Naive thymus-derived CD4-positive, alpha-beta T cell (primary cell): ENCODE data around the gene LENG1. TPM values are rescaled to one million over a fixed set of nuclear protein-coding genes. Genes with fewer than 3 reads are reported as not detected.

ENCODE experiments used
- ATAC-seq: fragments of 150-1000 bp; cut with Tn5 transposase; 2 replicates; pipeline ENCODE4 v1.10.0; 2021; ENCODE audit warnings: mild to moderate bottlenecking, moderate library complexity
- CTCF ChIA-PET: fragments of 350-600 bp; sonication (Branson Sonifier 250); formaldehyde crosslinking; loops from one replicate; lab custom pipeline; 2021; ENCODE audit warnings: antibody characterized with exemption; lab: Charles Lee
- POLR2A ChIA-PET: fragments of 350-600 bp; sonication (Branson Sonifier 250); formaldehyde crosslinking; loops from one replicate; lab custom pipeline; 2021; ENCODE audit warnings: antibody characterized with exemption, inconsistent platforms; lab: Charles Lee
- DNase-seq, 9 donors: peaks; one replicate each; pipeline versions ENCODE4 v3.0.0 to v3.0.0-alpha.2; 2020 to 2022; ENCODE audit warnings: mixed read lengths in 1 of 9
- H3K27ac ChIP-seq: one replicate; pipeline ENCODE4 v1.7.0; 2013; ENCODE audit warnings: mild to moderate bottlenecking, low read depth, low read length, moderate library complexity
- H3K27me3 ChIP-seq, 2 donors: one replicate each; pipeline ENCODE4 v1.7.0; 2013; ENCODE audit warnings: low read length in 2 of 2, mild to moderate bottlenecking in 2 of 2, moderate library complexity in 2 of 2; ENCODE audit not compliant: control insufficient read depth in 2 of 2, insufficient read depth in 2 of 2
- H3K36me3 ChIP-seq, 3 experiments: 1 replicate in 2 of 3; 2 replicates in 1 of 3; pipeline ENCODE4 v1.7.0; 2013; ENCODE audit warnings: low read length in 3 of 3, mild to moderate bottlenecking in 3 of 3, moderate library complexity in 1 of 3; ENCODE audit not compliant: insufficient read depth in 3 of 3, control insufficient read depth in 2 of 3
- H3K4me1 ChIP-seq, 2 donors: one replicate each; pipeline ENCODE4 v1.7.0; 2013; ENCODE audit warnings: low read length in 2 of 2, mild to moderate bottlenecking in 2 of 2, moderate library complexity in 1 of 2; ENCODE audit not compliant: control insufficient read depth in 2 of 2, insufficient read depth in 2 of 2
- H3K4me3 ChIP-seq: 2 replicates; pipeline ENCODE4 v1.7.0; 2013; ENCODE audit warnings: mild to moderate bottlenecking, low read length
- H3K9me3 ChIP-seq, 3 experiments: 1 replicate in 2 of 3; 2 replicates in 1 of 3; pipeline ENCODE4 v1.7.0; 2013; ENCODE audit warnings: low read length in 3 of 3; ENCODE audit not compliant: control insufficient read depth in 2 of 3
- H3K27ac Mint-ChIP-seq, 9 donors: one replicate each; pipeline ENCODE4 v1.8.0; 2020 to 2022; ENCODE audit warnings: mixed read lengths in 9 of 9, mild to moderate bottlenecking in 8 of 9, moderate library complexity in 5 of 9, inconsistent platforms in 2 of 9
- H3K27me3 Mint-ChIP-seq, 5 donors: one replicate each; pipeline ENCODE4 v1.8.0; 2021 to 2022; ENCODE audit warnings: mixed read lengths in 5 of 5, mild to moderate bottlenecking in 1 of 5
- H3K36me3 Mint-ChIP-seq, 5 donors: one replicate each; pipeline ENCODE4 v1.8.0; 2020 to 2022; ENCODE audit warnings: mixed read lengths in 5 of 5, mild to moderate bottlenecking in 3 of 5, inconsistent platforms in 1 of 5
- H3K4me1 Mint-ChIP-seq, 7 donors: one replicate each; pipeline ENCODE4 v1.8.0; 2020 to 2022; ENCODE audit warnings: mixed read lengths in 7 of 7, mild to moderate bottlenecking in 3 of 7, inconsistent platforms in 1 of 7
- H3K4me3 Mint-ChIP-seq, 10 donors: one replicate each; pipeline ENCODE4 v1.8.0; 2020 to 2022; ENCODE audit warnings: mild to moderate bottlenecking in 10 of 10, mixed read lengths in 10 of 10, moderate library complexity in 6 of 10, inconsistent platforms in 2 of 10
- H3K9me3 Mint-ChIP-seq, 11 donors: one replicate each; pipeline ENCODE4 v1.8.0; 2020 to 2022; ENCODE audit warnings: mixed read lengths in 11 of 11, mild to moderate bottlenecking in 4 of 11, inconsistent platforms in 1 of 11, moderate library complexity in 1 of 11
- intact Hi-C, 2 donors: fragments of 100-400 bp; cut with micrococcal nuclease; formaldehyde crosslinking; loops; one replicate each; pipeline ENCODE4 v1.15.1; 2023
- polyA plus RNA-seq, 2 donors: library from polyadenylated mRNA; unstranded; fragments of 300-500 nt; fragmentation: Illumina TruSeq; gene quantifications; one replicate each; pipeline ENCODE4 v1.2.3, GENCODE V29; 2021
- total RNA-seq, 6 experiments: library from RNA in 5 of 6; stranded (reverse) in 5 of 6; gene quantifications; 1 replicate in 5 of 6; 2 replicates in 1 of 6; pipeline ENCODE4 v1.2.3 and lab custom pipeline; 2021 to 2026

LENG1 gene
- total and polyA plus RNA-seq, 7 experiments from 2014 or later = 7.1 to 20.4 (median 11.9) TPM

- Histone ChIP-seq H3K9me3 (no peaks in the 10 kb centered on the region), H3K4me1 (no peaks in the 10 kb centered on the region), H3K36me3 (peaks cover 0 to 18% (median 2%) of the 10 kb centered on the region in 3 experiments), H3K27me3 (no peaks in the 10 kb centered on the region), H3K4me3 (no peak overlapping the region), H3K27ac (no peak overlapping the region)
- H3K27me3 Mint-ChIP-seq = no peaks in the 10 kb centered on the region
- ChIA-PET CTCF (no interaction called here), POLR2A (no interaction called here)
- intact Hi-C loops = no loop called here
- H3K36me3 Mint-ChIP-seq = peaks cover 0 to 21% (median 5%) of the 10 kb centered on the region in 5 donors
- H3K4me1 Mint-ChIP-seq = peaks cover 0 to 3% (median 0%) of the 10 kb centered on the region in 7 donors
- no peak for ATAC-seq
- no peak overlapping the region for H3K27ac Mint-ChIP-seq
- H3K4me3 Mint-ChIP-seq = no peak overlapping the region
- H3K9me3 Mint-ChIP-seq = no peaks in the 10 kb centered on the region
- no peak for DNase-seq
Observed at GRCh38 chr19:54180691-54181091, 21.2 kb upstream of the LENG1 start.

- no peaks in the 10 kb centered on the region for H3K27me3 ChIP-seq
- DNase-seq = no peak
- peaks cover 0 to 2% (median 0%) of the 10 kb centered on the region in 7 donors for H3K4me1 Mint-ChIP-seq
- H3K4me3 Mint-ChIP-seq = no peak overlapping the region
- no peaks in the 10 kb centered on the region for H3K9me3 ChIP-seq
- H3K27ac Mint-ChIP-seq = no peak overlapping the region
- intact Hi-C loops = no loop called here
- peaks cover 0 to 17% (median 5%) of the 10 kb centered on the region in 5 donors for H3K36me3 Mint-ChIP-seq
- H3K4me3 ChIP-seq = no peak overlapping the region
- ATAC-seq = peak; percentile 64
- no peak overlapping the region for H3K27ac ChIP-seq
- peaks cover 0 to 18% (median 2%) of the 10 kb centered on the region in 3 experiments for H3K36me3 ChIP-seq
- POLR2A ChIA-PET = no interaction called here
- H3K4me1 ChIP-seq = no peaks in the 10 kb centered on the region
- CTCF ChIA-PET = no interaction called here
- no peaks in the 10 kb centered on the region for H3K27me3 Mint-ChIP-seq
- H3K9me3 Mint-ChIP-seq = no peaks in the 10 kb centered on the region
Observed at GRCh38 chr19:54179921-54180461, 20.5 kb upstream of the LENG1 start.

- no peak overlapping the region for H3K27ac ChIP-seq
- H3K36me3 ChIP-seq = peaks cover 0 to 18% (median 2%) of the 10 kb centered on the region in 3 experiments
- DNase-seq (no peak), ATAC-seq (no peak)
- H3K27me3 ChIP-seq = no peaks in the 10 kb centered on the region
- no peaks in the 10 kb centered on the region for H3K27me3 Mint-ChIP-seq
- CTCF ChIA-PET = interaction anchor here (0.6 kb wide), 1 partner anchor 9 kb away, joined by 3 read pairs; no protein-coding TSS in a partner anchor
- H3K27ac Mint-ChIP-seq = peak overlapping the region in 1 of 9 donors; percentile 49
- POLR2A ChIA-PET = no interaction called here
- H3K9me3 ChIP-seq = no peaks in the 10 kb centered on the region
- intact Hi-C loops = no loop called here
- no peaks in the 10 kb centered on the region for H3K9me3 Mint-ChIP-seq
- no peak overlapping the region for H3K4me3 ChIP-seq
- peaks cover 0 to 7% (median 0%) of the 10 kb centered on the region in 7 donors for H3K4me1 Mint-ChIP-seq
- H3K4me1 ChIP-seq = no peaks in the 10 kb centered on the region
- no peak overlapping the region for H3K4me3 Mint-ChIP-seq
- peaks cover 0 to 17% (median 5%) of the 10 kb centered on the region in 5 donors for H3K36me3 Mint-ChIP-seq
Observed at GRCh38 chr19:54179262-54179852, 19.8 kb upstream of the LENG1 start.

GRCh38 chr19:54178581-54179261 lies 19.2 kb upstream of the LENG1 start:
- peaks cover 0 to 18% (median 2%) of the 10 kb centered on the region in 3 experiments for H3K36me3 ChIP-seq
- H3K4me3 Mint-ChIP-seq = no peak overlapping the region
- DNase-seq = peak in 5 of 9 donors; percentile 34 to 48 (median 46)
- no peak overlapping the region for H3K27ac ChIP-seq
- H3K27ac Mint-ChIP-seq = peak overlapping the region in 1 of 9 donors; percentile 49
- peaks cover 0 to 7% (median 0%) of the 10 kb centered on the region in 7 donors for H3K4me1 Mint-ChIP-seq
- H3K27me3 ChIP-seq = no peaks in the 10 kb centered on the region
- CTCF ChIA-PET = interaction anchor here (0.6 kb wide), 1 partner anchor 9 kb away, joined by 3 read pairs; no protein-coding TSS in a partner anchor
- no peaks in the 10 kb centered on the region for H3K9me3 Mint-ChIP-seq
- H3K4me3 ChIP-seq = no peak overlapping the region
- H3K27me3 Mint-ChIP-seq = no peaks in the 10 kb centered on the region
- intact Hi-C loops = loop anchor here (1.0 kb wide), 1 partner anchor 11 kb away; the partner anchor contains the start of gene MBOAT7 (in 2 of the 2)
- ATAC-seq = peak; percentile 93
- peaks cover 0 to 17% (median 5%) of the 10 kb centered on the region in 5 donors for H3K36me3 Mint-ChIP-seq
- no peaks in the 10 kb centered on the region for H3K4me1 ChIP-seq
- POLR2A ChIA-PET = no interaction called here
- H3K9me3 ChIP-seq = no peaks in the 10 kb centered on the region

- no peak for DNase-seq
- H3K27ac Mint-ChIP-seq = peak overlapping the region in 1 of 9 donors; percentile 18
- H3K4me3 Mint-ChIP-seq = no peak overlapping the region
- no peak for ATAC-seq
- H3K4me1 ChIP-seq = no peaks in the 10 kb centered on the region
- peaks cover 0 to 7% (median 0%) of the 10 kb centered on the region in 7 donors for H3K4me1 Mint-ChIP-seq
- H3K27me3 ChIP-seq = no peaks in the 10 kb centered on the region
- H3K27ac ChIP-seq = no peak overlapping the region
- CTCF ChIA-PET = interaction anchor here (1.0 to 1.1 kb wide), 2 partner anchors 57 to 92 kb away, joined by 4 to 7 read pairs; no protein-coding TSS in a partner anchor
- peaks cover 0 to 10% (median 0%) of the 10 kb centered on the region in 3 experiments for H3K36me3 ChIP-seq
- intact Hi-C loops = no loop called here
- POLR2A ChIA-PET = interaction anchor here (0.6 to 2.2 kb wide), 4 partner anchors 13 to 17 kb away, joined by 4 to 7 read pairs (median 5); partner anchors contain the start of genes LENG1 and TSEN34
- no peaks in the 10 kb centered on the region for H3K27me3 Mint-ChIP-seq
- peaks cover 0 to 14% (median 5%) of the 10 kb centered on the region in 5 donors for H3K36me3 Mint-ChIP-seq
- no peaks in the 10 kb centered on the region for H3K9me3 Mint-ChIP-seq
- no peak overlapping the region for H3K4me3 ChIP-seq
- no peaks in the 10 kb centered on the region for H3K9me3 ChIP-seq
Observed at GRCh38 chr19:54173951-54174834, 14.7 kb upstream of the LENG1 start.

- intact Hi-C loops = no loop called here
- Histone ChIP-seq H3K9me3 (no peaks in the 10 kb centered on the region), H3K4me3 (no peak overlapping the region), H3K27ac (no peak overlapping the region), H3K36me3 (peaks cover 0 to 8% (median 0%) of the 10 kb centered on the region in 3 experiments), H3K4me1 (peaks cover 2% of the 10 kb centered on the region in 2 donors), H3K27me3 (no peaks in the 10 kb centered on the region)
- no peak overlapping the region for H3K27ac Mint-ChIP-seq
- H3K27me3 Mint-ChIP-seq = no peaks in the 10 kb centered on the region
- peaks cover 0 to 7% (median 2%) of the 10 kb centered on the region in 7 donors for H3K4me1 Mint-ChIP-seq
- ATAC-seq = no peak
- ChIA-PET CTCF (interaction anchor here (1.0 to 1.1 kb wide), 2 partner anchors 58 to 93 kb away, joined by 4 to 7 read pairs; no protein-coding TSS in a partner anchor), POLR2A (interaction anchor here (1.5 to 2.2 kb wide), 3 partner anchors 14 to 18 kb away, joined by 4 to 7 read pairs (median 6); partner anchors contain the start of genes LENG1 and TSEN34)
- H3K9me3 Mint-ChIP-seq = no peaks in the 10 kb centered on the region
- H3K36me3 Mint-ChIP-seq = peaks cover 0 to 8% (median 3%) of the 10 kb centered on the region in 5 donors
- DNase-seq = no peak
- no peak overlapping the region for H3K4me3 Mint-ChIP-seq
Observed at GRCh38 chr19:54173359-54173699, 13.8 kb upstream of the LENG1 start.
